ENCODE data around the gene SPSB2. TPM values are rescaled to one million over a fixed set of nuclear protein-coding genes. Genes with fewer than 3 reads are reported as not detected.

The SPSB2 gene
- total RNA-seq, 2 donors from 2014 or later, result 11.7 to 11.8 TPM

DNA sequence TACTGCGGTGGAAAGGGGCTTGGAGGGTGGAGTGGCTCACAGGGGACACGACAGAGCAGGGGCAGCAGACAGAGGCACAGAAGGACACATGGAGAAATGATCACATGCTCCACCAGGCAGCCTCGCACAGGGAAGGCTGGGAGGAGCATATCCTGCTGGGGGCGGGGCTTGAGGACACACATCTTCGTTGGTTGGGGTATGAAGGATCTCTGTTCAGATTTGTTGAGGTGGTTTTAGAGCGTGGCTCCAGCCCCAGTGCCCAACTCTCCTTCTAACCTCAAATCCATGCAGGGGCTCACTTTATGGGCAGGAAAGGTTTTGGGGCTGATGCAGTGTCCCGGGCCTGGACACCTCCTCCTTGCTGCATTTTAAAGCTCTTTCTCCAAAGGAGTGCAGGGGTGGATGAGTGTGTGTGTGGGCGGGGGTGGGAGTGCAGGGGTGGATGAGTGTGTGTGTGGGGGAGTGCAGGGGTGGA lies 45.6 kb downstream of the SPSB2 start:
- ATAC-seq (peak; percentile 48), DNase-seq (peak; percentile 83)
- intact Hi-C loops (cut with DNase I, micrococcal nuclease), result loop anchor here (5.0 to 10.0 kb wide), 2 partner anchors 73 to 90 kb away; partner anchors contain the start of gene MLF2 (in 1 of the 2)

DNA sequence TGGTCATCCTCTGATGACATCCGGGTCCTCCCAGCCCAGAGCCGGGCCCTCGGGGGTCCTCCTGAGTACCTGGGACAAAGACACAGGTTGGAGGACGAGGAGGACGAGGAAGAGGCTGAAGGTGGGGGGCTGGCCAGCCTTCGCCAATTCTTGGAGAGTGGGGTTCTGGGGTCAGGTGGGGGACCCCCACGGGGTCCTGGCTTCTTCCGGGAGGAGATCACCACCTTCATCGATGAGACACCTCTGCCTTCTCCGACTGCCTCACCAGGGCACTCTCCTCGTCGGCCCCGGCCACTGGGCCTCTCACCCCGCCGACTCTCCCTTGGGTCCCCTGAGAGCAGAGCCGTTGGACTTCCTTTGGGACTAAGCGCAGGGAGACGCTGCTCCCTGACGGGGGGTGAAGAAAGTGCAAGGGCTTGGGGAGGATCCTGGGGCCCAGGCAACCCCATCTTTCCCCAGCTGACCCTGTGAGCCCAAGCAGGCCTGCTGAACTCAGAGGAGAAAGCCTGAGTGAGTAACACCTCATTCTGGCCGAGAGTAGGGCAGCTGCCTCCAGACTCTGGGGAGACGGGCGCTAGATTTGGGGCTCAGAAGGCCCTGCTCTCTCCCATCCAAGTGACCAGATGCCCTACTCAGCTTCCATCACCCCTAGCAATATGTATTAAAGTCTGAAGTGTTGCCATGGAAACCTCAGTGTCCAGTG lies 46.2 kb downstream of the SPSB2 start:
- DNase-seq (no peak), ATAC-seq (no peak)
- intact Hi-C loops (cut with DNase I, micrococcal nuclease), result loop anchor here (5.0 to 10.0 kb wide), 2 partner anchors 72 to 90 kb away; partner anchors contain the start of gene MLF2 (in 1 of the 2)

DNA sequence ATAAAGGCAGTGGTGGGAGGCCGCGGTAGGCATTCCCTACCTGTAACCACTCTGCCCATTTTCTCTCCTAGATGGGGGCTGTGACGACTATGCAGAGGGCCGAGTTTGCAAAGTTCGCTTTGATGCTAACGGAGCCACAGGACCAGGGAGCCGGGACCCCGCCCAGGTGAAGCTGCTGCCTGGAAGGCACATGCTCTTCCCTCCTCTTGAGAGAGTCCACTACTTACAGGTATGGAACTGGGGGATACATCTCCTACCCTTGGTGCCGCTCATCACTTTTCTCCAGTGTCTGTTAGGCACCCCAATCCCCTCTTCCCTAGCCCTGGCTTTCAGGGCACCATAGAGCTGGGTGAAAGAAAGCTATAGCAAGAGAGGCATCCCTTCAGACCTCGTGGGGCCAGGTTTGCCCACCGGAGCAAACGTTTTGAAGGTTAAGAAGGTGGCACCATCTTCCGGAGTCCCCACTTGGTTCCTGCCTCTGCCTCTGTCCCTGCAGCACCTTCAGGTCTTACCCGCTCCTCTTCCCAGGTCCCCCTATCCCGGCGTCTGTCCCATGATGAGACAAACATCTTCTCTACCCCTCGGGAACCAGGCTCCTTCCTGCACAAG lies 46.9 kb downstream of the SPSB2 start:
- intact Hi-C loops (cut with DNase I, micrococcal nuclease), result loop anchor here (5.0 to 10.0 kb wide), 2 partner anchors 71 to 89 kb away; partner anchors contain the start of gene MLF2 (in 1 of the 2)
- DNase-seq (no peak), ATAC-seq (no peak)

DNA sequence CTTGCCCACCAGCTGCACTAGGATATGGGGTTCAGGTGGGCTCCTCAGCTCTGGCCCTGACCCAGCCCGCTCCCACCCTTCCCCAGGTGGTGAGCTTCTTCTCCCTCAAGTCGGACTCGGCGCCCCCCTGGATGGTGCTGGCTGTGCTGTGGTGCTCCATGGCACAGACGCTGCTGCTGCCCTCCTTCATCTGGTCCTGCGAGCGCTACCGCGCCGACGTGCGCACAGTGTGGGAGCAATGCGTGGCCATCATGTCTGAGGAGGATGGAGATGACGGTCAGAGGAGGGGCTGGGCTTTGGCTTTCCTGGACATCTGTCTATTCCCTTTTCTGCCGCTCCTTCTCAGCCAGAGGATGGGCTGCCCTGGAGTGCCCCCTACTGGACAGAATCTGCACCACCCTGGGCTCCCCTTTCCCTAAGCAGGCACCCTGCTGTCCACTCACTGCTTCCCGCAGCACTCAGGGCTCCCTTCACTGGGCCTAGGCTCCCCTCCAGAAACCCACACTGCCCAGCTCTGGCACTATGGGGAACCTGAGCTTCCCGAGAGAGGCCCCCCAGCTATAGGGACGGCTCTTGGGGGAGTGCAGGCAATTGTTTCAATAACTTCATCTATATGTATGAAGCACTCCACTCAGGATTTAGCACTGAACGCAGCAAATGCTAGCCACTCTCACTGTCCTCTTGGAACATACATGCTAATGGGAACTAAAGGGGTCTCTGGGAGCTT lies 47.5 kb downstream of the SPSB2 start:
- intact Hi-C loops (cut with DNase I, micrococcal nuclease), result loop anchor here (5.0 to 10.0 kb wide), 2 partner anchors 71 to 88 kb away; partner anchors contain the start of gene MLF2 (in 1 of the 2)
- ATAC-seq (peak; percentile 79), DNase-seq (peak; percentile 71 to 88)

DNA sequence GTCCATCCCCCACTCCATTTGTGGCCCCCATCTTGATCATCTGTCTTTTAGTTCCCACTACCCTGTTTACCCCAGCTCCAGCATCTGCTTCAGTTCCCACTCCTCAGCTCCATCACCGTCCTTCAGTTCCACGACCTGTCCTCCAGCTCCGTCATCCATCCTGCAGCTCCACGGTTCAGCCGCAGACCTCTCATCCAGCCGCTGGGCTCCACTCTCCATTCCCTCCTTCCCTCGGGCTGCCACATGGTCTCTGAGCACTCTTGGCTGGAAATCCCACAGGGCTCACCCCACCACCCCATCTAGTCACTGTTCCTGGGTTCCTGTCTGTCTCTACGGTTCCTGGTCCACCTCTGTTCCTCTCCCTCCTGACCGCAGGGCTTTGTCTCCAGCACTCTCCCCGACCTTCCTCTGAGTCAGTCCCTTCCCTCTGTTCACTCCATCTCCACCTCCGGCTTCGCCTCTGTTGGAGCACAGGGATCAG lies 48.2 kb downstream of the SPSB2 start:
- intact Hi-C loops (cut with DNase I, micrococcal nuclease), result loop anchor here (5.0 to 10.0 kb wide), 2 partner anchors 70 to 88 kb away; partner anchors contain the start of gene MLF2 (in 1 of the 2)
- ATAC-seq (no peak), DNase-seq (no peak)

DNA sequence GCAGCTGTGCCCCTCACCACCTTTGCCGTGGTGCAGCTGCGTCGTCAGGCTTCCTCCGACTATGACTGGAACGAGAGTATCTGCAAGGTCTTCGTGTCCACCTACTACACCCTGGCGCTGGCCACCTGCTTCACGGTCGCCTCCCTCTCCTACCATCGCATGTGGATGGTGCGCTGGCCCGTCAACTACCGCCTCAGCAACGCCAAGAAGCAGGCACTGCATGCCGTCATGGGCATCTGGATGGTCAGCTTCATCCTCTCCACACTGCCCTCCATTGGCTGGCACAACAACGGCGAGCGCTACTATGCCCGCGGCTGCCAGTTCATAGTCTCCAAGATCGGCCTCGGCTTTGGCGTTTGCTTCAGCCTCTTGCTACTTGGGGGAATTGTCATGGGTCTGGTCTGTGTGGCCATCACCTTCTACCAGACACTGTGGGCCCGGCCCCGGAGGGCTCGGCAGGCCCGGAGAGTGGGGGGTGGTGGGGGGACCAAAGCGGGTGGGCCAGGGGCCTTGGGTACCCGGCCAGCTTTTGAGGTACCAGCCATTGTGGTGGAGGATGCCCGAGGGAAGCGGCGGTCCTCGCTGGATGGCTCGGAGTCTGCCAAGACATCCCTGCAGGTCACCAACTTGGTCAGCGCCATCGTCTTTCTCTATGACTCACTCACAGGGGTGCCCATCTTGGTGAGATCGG lies 48.9 kb downstream of the SPSB2 start:
- intact Hi-C loops (cut with DNase I, micrococcal nuclease), result loop anchor here in 1 of 2 donors (10.0 kb wide), 1 partner anchor 69 kb away; the partner anchor contains the start of gene MLF2
- ATAC-seq (no peak), DNase-seq (peak in 1 of 2 donors; percentile 29)

DNA sequence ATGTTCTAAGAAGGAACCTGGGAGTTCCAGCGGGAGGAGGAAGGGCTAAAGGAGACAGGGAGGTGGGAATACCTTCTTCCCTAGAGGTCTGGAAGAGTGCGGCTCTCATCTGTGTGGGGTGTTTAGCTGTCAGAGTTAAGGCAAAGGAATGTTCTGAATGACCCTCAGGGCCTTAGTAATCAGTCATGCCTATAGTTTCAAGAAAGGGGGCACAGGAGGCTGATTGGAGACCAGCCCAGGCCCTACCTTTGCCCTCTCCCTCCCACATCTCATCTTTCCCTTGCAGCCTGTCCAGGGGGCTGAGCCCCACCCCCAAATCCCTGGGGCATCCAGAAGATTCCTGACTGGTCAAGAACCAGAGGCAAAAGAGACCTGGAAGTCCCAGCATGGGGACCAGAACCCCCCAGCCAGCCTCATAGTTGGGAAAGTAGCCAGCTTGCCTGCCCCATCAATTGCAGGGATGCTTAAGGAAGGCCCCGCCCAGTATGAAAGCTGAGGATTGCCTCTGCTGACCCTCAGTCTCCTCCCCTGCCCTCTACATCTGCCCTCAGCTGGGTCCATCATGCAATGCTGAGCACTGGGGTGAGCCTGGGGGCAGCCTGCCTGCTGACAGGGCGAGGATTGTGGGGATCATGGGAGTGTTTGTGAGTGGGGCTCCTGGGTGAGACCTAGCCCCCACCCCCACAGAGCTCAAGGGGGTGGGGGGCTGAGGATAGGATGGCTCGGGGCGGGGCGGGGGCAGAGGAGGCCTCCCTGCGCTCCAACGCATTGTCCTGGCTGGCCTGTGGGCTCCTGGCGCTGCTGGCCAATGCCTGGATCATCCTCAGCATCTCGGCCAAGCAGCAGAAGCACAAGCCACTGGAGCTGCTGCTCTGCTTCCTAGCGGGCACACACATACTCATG lies 49.7 kb downstream of the SPSB2 start:
- intact Hi-C loops (cut with DNase I, micrococcal nuclease), result loop anchor here in 1 of 2 donors (10.0 kb wide), 1 partner anchor 69 kb away; the partner anchor contains the start of gene MLF2
- ATAC-seq (no peak), DNase-seq (no peak)

DNA sequence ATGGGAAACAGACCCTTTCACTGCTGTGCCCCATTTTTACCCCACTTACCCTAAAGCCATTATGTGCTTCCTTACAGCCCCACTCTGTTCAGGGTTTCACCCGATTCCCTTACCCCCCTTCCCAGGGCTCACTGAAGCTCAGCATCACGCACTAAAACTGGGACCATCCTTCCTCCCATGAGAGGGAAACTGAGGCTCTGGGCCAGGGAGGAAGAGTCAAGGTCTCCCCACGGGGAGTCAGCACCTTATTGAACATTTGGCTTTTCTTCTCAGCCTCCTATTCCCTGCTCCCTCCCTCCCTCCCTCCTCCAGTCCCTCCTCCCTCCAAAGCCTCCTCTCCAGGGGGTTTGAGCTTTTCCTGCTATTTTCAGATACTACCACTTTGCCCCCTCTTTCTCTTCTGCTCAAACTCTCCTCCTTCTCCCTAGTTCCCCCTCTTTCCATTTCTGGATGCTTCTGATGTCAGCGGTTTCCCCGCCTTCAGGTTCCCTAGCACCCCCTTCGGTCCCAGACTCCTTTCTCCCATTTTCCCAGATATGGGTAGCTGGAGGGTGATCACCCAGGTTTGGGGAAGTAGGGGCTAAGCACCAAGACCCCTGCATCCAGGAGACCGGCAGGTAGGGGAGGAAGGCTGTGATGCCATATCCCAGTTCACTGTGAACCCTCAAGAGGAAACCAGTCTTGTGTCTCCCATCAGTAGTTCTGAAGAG lies 50.5 kb downstream of the SPSB2 start:
- ATAC-seq (no peak), DNase-seq (no peak)
- intact Hi-C loops (cut with DNase I, micrococcal nuclease), result loop anchor here in 1 of 2 donors (10.0 kb wide), 1 partner anchor 68 kb away; the partner anchor contains the start of gene MLF2

DNA sequence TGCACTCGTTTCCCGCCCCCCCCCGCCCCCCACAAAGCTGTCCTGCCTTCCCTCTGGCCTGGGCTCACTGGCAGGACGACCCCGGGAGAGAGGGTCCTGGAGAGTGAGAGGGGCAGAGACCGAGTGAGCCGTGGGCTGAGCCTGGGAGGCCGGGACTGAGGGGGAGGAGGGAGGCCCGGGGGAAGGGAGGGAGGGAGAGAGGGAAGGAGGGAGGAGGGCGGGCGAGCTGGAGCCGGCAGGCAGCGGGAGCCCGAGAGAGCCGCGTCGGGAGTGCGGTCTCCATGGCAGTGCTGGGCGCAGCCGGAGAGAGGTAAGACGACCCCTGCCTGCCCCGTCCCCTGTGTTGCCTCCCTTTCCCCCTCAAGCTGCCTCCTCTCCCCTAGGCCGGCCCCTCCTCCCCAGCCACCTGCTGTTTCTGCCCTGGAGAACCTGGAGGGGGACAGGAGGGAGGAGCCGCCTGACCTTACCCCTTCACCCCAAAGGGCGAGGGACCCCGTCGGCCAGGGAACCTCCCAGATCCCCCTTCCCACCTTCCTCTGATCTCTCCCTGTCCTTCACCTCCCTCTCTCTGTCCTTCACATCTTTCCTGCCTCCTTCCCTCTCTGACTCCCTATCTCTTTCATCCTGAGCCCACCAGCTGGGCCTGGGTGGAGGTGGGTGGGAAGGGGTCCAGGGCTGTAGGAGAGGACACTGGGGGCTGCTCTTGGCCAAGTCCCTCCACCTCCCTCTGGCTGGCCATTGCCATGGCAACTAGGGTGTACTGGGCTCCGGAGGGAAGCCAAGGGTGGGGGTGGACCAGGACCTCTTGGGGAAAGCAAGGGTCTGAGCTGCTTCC lies 51.3 kb downstream of the SPSB2 start, which contains the start of gene GPR162:
Gene GPR162 (plus strand): TSS at position 231 of the 835 bp plus-strand sequence. CDS start 2,078 bp downstream, outside the sequence.
- peak in 1 of 2 donors; percentile 46 for DNase-seq
- intact Hi-C loops (cut with DNase I, micrococcal nuclease), result loop anchor here in 1 of 2 donors (10.0 kb wide), 1 partner anchor 67 kb away; the partner anchor contains the start of gene MLF2
- peak; percentile 26 for ATAC-seq

Other genes with a start within 250 kb of the SPSB2 start
- 10 to 100 TPM; 25.6 to 26.7 TPM for gene LPAR5, start 237.3 kb downstream of the SPSB2 start, total RNA-seq
- 1 to 10 TPM; 2.9 to 3.4 TPM for gene ACRBP, start 225.9 kb downstream of the SPSB2 start, total RNA-seq
- 10 to 100 TPM; 23.6 to 38.9 TPM for gene ING4, start 210.2 kb downstream of the SPSB2 start, total RNA-seq
- 10 to 100 TPM; 47.8 to 51.4 TPM for gene ZNF384, start 183.9 kb downstream of the SPSB2 start, total RNA-seq
- under 1 TPM; 0.52 to 0.67 TPM for gene PIANP, start 172.5 kb downstream of the SPSB2 start, total RNA-seq
- gene COPS7A, start 149.3 kb downstream of the SPSB2 start, total RNA-seq, result 10 to 100 TPM; 37.2 to 40.8 TPM
- gene MLF2, start 120.2 kb downstream of the SPSB2 start, total RNA-seq, result 100 to 1,000 TPM; 167 to 180 TPM
- 100 to 1,000 TPM in 1 of 2 donors, 10 to 100 TPM in 1; 89.6 to 123 TPM for gene PTMS, start 106.9 kb downstream of the SPSB2 start, total RNA-seq
- 1 to 10 TPM in 1 of 2 donors, under 1 TPM in 1; 0.89 to 1.6 TPM for gene LAG3, start 100.8 kb downstream of the SPSB2 start, total RNA-seq
- 10 to 100 TPM in 1 of 2 donors, 1 to 10 TPM in 1; 4.3 to 18.1 TPM for gene CD4, start 83.8 kb downstream of the SPSB2 start, total RNA-seq
- 1 to 10 TPM; 1.3 to 4.3 TPM for gene GPR162, start 51.5 kb downstream of the SPSB2 start, total RNA-seq
- 1 to 10 TPM; 4.3 to 6.3 TPM for gene P3H3, start 44.9 kb downstream of the SPSB2 start, total RNA-seq
- gene GNB3, start 32.4 kb downstream of the SPSB2 start, total RNA-seq, result 1 to 10 TPM; 1.1 to 1.5 TPM
- gene CDCA3, start 22.0 kb downstream of the SPSB2 start, total RNA-seq, result 10 to 100 TPM in 1 of 2 donors, 1 to 10 TPM in 1; 4.4 to 10.5 TPM
- gene USP5, start 21.2 kb downstream of the SPSB2 start, total RNA-seq, result 10 to 100 TPM; 68.5 to 81.4 TPM
- 100 to 1,000 TPM; 702 to 720 TPM for gene TPI1, start 5.8 kb downstream of the SPSB2 start, total RNA-seq
- 1 to 10 TPM; 2.9 to 4.3 TPM for gene LRRC23, start 31.5 kb upstream of the SPSB2 start, total RNA-seq
- 10 to 100 TPM in 1 of 2 donors, 1 to 10 TPM in 1; 3.1 to 10.9 TPM for gene ENO2, start 41.3 kb upstream of the SPSB2 start, total RNA-seq
- gene ATN1, start 54.7 kb upstream of the SPSB2 start, total RNA-seq, result 10 to 100 TPM; 64.6 to 78.9 TPM
- not detected for gene RNU7-1, start 70.5 kb upstream of the SPSB2 start, total RNA-seq
- 100 to 1,000 TPM; 151 to 168 TPM for gene C12orf57, start 70.7 kb upstream of the SPSB2 start, total RNA-seq
- gene PTPN6, start 78.1 kb upstream of the SPSB2 start, total RNA-seq, result 10 to 100 TPM; 40.0 to 43.9 TPM
- gene PHB2, start 97.4 kb upstream of the SPSB2 start, total RNA-seq, result 100 to 1,000 TPM; 202 to 249 TPM
- gene EMG1, start 97.6 kb upstream of the SPSB2 start, total RNA-seq, result 10 to 100 TPM; 31.6 to 34.1 TPM
- 10 to 100 TPM; 87.1 to 87.9 TPM for gene LPCAT3, start 145.2 kb upstream of the SPSB2 start, total RNA-seq
- 100 to 1,000 TPM in 1 of 2 donors, 10 to 100 TPM in 1; 54.9 to 109 TPM for gene C1S, start 187.4 kb upstream of the SPSB2 start, total RNA-seq
- 100 to 1,000 TPM in 1 of 2 donors, 10 to 100 TPM in 1; 63.1 to 129 TPM for gene C1R, start 219.1 kb upstream of the SPSB2 start, total RNA-seq
- 10 to 100 TPM; 48.6 to 52.7 TPM for gene C1RL, start 235.9 kb upstream of the SPSB2 start, total RNA-seq

Measured in left colon (tissue), 2 donors.